Mesenteric fat pad (tissue), 1 donor: Measurements from ENCODE around the gene ATG9B. TPM values are rescaled to one million over a fixed set of nuclear protein-coding genes. Genes with fewer than 3 reads are reported as not detected.
A peak's percentile ranks its signal among the peaks of the same experiment; 100 is the strongest.

Experiments used
- DNase-seq: peaks from one replicate; pipeline ENCODE4 v3.0.0-alpha.2; 2020; ENCODE audit warnings: low spot score
- long read RNA-seq: library from polyadenylated mRNA; unstranded; transcript quantifications from one replicate; pipeline ENCODE4 v2.0.0, GENCODE V29; 2020
- total RNA-seq: library from RNA; stranded (reverse); fragmentation: NEBNext Ultra II Directional; extraction: Animal tissue kit (Norgen Biotek cat#: 25700); gene quantifications from one replicate; pipeline ENCODE4 v1.2.1, GENCODE V29; 2021
- donor health status: DM: yes; HTN: yes; CAD: no.

Gene ATG9B
- total RNA-seq: not detected
- long read RNA-seq, partial matches to known transcripts: 1 of 3 reads
- long read RNA-seq, other reads (novel, unspliced or antisense): 2 of 3 reads

GRCh38 chr7:151024435-151025056 is at the start of gene ATG9B:
TSS of gene ATG9B (minus strand) at chr7:151024494. CDS start at chr7:151024423, 71 bp downstream.
- DNase-seq: no peak

GRCh38 chr7:151073990-151074389 is 49.7 kb upstream of the ATG9B start:
- no peak for DNase-seq

- no peak for DNase-seq
These were observed 47.0 kb upstream of the ATG9B start for GRCh38 chr7:151071032-151071866.

GRCh38 chr7:151070574-151070960 is 46.3 kb upstream of the ATG9B start:
- DNase-seq: no peak

- no peak for DNase-seq
These were observed 45.7 kb upstream of the ATG9B start for GRCh38 chr7:151069841-151070573.

- no peak for DNase-seq
These were observed 43.9 kb upstream of the ATG9B start for GRCh38 chr7:151068069-151068773.

GRCh38 chr7:151066273-151066974 is 42.1 kb upstream of the ATG9B start:
- no peak for DNase-seq

- DNase-seq: no peak
These were observed 41.2 kb upstream of the ATG9B start for GRCh38 chr7:151065516-151065915.

- no peak for DNase-seq
These were observed 40.7 kb upstream of the ATG9B start for GRCh38 chr7:151064993-151065392.

- DNase-seq: no peak
These were observed 40.2 kb upstream of the ATG9B start for GRCh38 chr7:151064454-151064853.

- DNase-seq: no peak
These were observed 38.9 kb upstream of the ATG9B start for GRCh38 chr7:151063212-151063561.

GRCh38 chr7:151062399-151063211 is 38.3 kb upstream of the ATG9B start:
- no peak for DNase-seq

- no peak for DNase-seq
These were observed 37.8 kb upstream of the ATG9B start for GRCh38 chr7:151062111-151062398.

- no peak for DNase-seq
These were observed 37.2 kb upstream of the ATG9B start for GRCh38 chr7:151061213-151062110.

GRCh38 chr7:151060416-151061212 is 36.3 kb upstream of the ATG9B start:
- DNase-seq: no peak

GRCh38 chr7:151060113-151060415 is 35.8 kb upstream of the ATG9B start:
- no peak for DNase-seq

- DNase-seq: peak; percentile 94
These were observed 35.2 kb upstream of the ATG9B start, which contains the start of gene SLC4A2 for GRCh38 chr7:151059367-151060112. TSS of gene SLC4A2 (plus strand) at chr7:151059589. CDS start at chr7:151061988, 2,399 bp downstream.
